H1 (cell line): Measurements from ENCODE around the gene HOXB3. TPM values are rescaled to one million over a fixed set of nuclear protein-coding genes. Genes with fewer than 3 reads are reported as not detected.

Experiments used
- ATF3 ChIP-seq: IDR thresholded peaks from 2 replicates; pipeline ENCODE4 v1.6.1; 2011; ENCODE audit warnings: low read depth, mild to moderate bottlenecking, low read length; ENCODE audit not compliant: insufficient read depth
- BRCA1 ChIP-seq: IDR thresholded peaks from 2 replicates; pipeline ENCODE4 v1.6.1; 2012; ENCODE audit warnings: low read depth, low read length, improper control_type of control experiment
- CHD2 ChIP-seq: IDR thresholded peaks from 2 replicates; pipeline ENCODE4 v1.6.1; 2012; ENCODE audit warnings: low read length, improper control_type of control experiment
- CHD7 ChIP-seq: fragments of 300-600 bp; sonication (generic); IDR thresholded peaks from 2 replicates; pipeline ENCODE4 v1.7.1; 2012; ENCODE audit warnings: low read length, moderate library complexity, mild to moderate bottlenecking, inconsistent platforms; ENCODE audit not compliant: insufficient replicate concordance
- POLR2A ChIP-seq, 2 experiments: IDR thresholded peaks; 1 replicate in 1 of 2; 2 replicates in 1 of 2; pipeline ENCODE4 v1.6.1; 2011; ENCODE audit warnings: low read depth in 2 of 2, low read length in 2 of 2, mild to moderate bottlenecking in 2 of 2; ENCODE audit errors: control extremely low read depth in 1 of 2
- POLR2AphosphoS5 ChIP-seq: IDR thresholded peaks from 2 replicates; pipeline ENCODE4 v1.6.1; 2011; ENCODE audit warnings: low read depth, low read length
- POU5F1 ChIP-seq: IDR thresholded peaks from 2 replicates; pipeline ENCODE4 v1.6.1; 2011; ENCODE audit warnings: low read depth, mild to moderate bottlenecking, low read length, moderate library complexity
- RAD21 ChIP-seq, 2 experiments: IDR thresholded peaks in 1 of 2; conservative IDR thresholded peaks in 1 of 2; 2 replicates each; pipeline ENCODE4 v1.6.1; 2011; ENCODE audit warnings: low read depth in 2 of 2, low read length in 2 of 2, improper control_type of control experiment in 1 of 2, inconsistent platforms in 1 of 2, mild to moderate bottlenecking in 1 of 2, moderate library complexity in 1 of 2
- SP4 ChIP-seq: IDR thresholded peaks from 2 replicates; pipeline ENCODE4 v1.6.1; 2012; ENCODE audit warnings: low read length, inconsistent platforms
- TCF12 ChIP-seq: IDR thresholded peaks from 2 replicates; pipeline ENCODE4 v1.6.1; 2011; ENCODE audit warnings: low read depth, mild to moderate bottlenecking, low read length
- polyA plus RNA-seq, 7 experiments: library from polyadenylated mRNA; depleted of rRNA in 3 of 7; stranded (reverse) in 5 of 7; unstranded in 2 of 7; fragments of >200 nt in 5 of 7; fragments of 200-250 nt in 2 of 7; gene quantifications; 1 replicate in 5 of 7; 2 replicates in 1 of 7; 4 replicates in 1 of 7; pipeline versions ENCODE4 v1.2.1 to v1.2.3, GENCODE V29; 2011 to 2013; ENCODE audit warnings: missing spikeins in 2 of 7, mixed read lengths in 2 of 7
- total RNA-seq: library from RNA; stranded (reverse); fragmentation: NEBNext Ultra II Directional; extraction: Animal tissue kit (Norgen Biotek cat#: 25700); gene quantifications from 2 replicates; pipeline ENCODE4 v1.2.1, GENCODE V29; 2021

HOXB3 gene
- total and polyA plus RNA-seq, 2 of the 8 experiments (the other 6 are each of a cell fraction or from before 2014, with no cell fraction given): not detected

GRCh38 chr17:48610282-48611211, 20.5 kb upstream of the HOXB3 start, which contains the start of gene HOXB7 (continued):
- TF ChIP-seq CHD7 (no peak), BRCA1 (no peak), POLR2A (IDR thresholded peaks at IDR 0.05; ENCODE audit: control extremely low read depth in 1 of 2, low read depth in 2 of 2, low read length in 2 of 2) (no peak), SP4 (no peak), CHD2 (no peak), POU5F1 (no peak), ATF3 (peak; percentile 98), POLR2AphosphoS5 (no peak), TCF12 (0 out of 2 replicates have a peak, but pooled peaks have one; percentile 5), RAD21 (IDR thresholded peaks at IDR 0.05 in 1 of 2, conservative IDR thresholded peaks at IDR 0.05 in 1 of 2; ENCODE audit: low read depth in 2 of 2, low read length in 2 of 2) (no peak)
